GM10248 (cell line): ENCODE results near the gene DKK1.

Source experiments
- CTCF ChIA-PET: fragments of 300-600 bp; sonication (Branson Sonifier 250); formaldehyde crosslinking; extraction: SDS; loops from one replicate; lab custom pipeline; 2021; ENCODE audit warnings: antibody characterized with exemption; lab: Yijun Ruan, JAX
- POLR2A ChIA-PET: fragments of 350-650 bp; sonication (Branson Sonifier 250); formaldehyde crosslinking; extraction: SDS; loops from one replicate; lab custom pipeline; 2020; ENCODE audit warnings: antibody characterized with exemption; lab: Yijun Ruan, JAX
- DNase-seq: peaks from one replicate; pipeline ENCODE4 v3.0.0; 2012; ENCODE audit errors: extremely low spot score
- CTCF ChIP-seq: IDR thresholded peaks from 2 replicates; pipeline ENCODE4 v1.5.1; 2012; ENCODE audit warnings: mild to moderate bottlenecking, low read depth; ENCODE audit errors: extremely low read depth, missing control alignments, control extremely low read depth

The DKK1 gene

GRCh38 chr10:52276986-52277385, 37.1 kb upstream of the DKK1 start:
- TF ChIP-seq CTCF: no peak
- no peak for DNase-seq
- ChIA-PET CTCF (interaction anchor here (1.1 kb wide), 1 partner anchor 61 kb away, joined by 3 read pairs; no protein-coding TSS in a partner anchor), POLR2A (no interaction called here)

- ChIA-PET POLR2A (no interaction called here), CTCF (interaction anchor here (1.2 kb wide), 1 partner anchor 28 kb away, joined by 4 read pairs; no protein-coding TSS in a partner anchor)
- DNase-seq: no peak
- TF ChIP-seq CTCF: no peak
Observed at GRCh38 chr10:52279546-52279945, 34.5 kb upstream of the DKK1 start.

- no peak for DNase-seq
Observed at GRCh38 chr10:52280051-52280450, 34.0 kb upstream of the DKK1 start.

GRCh38 chr10:52283174-52283573, 30.9 kb upstream of the DKK1 start:
- CTCF ChIA-PET: no interaction called here
- POLR2A ChIA-PET: no interaction called here
- no peak for TF ChIP-seq CTCF
- DNase-seq: no peak

More at GRCh38 chr10:52280051-52280450, 34.0 kb upstream of the DKK1 start:
- TF ChIP-seq CTCF: no peak
- POLR2A ChIA-PET: no interaction called here
- CTCF ChIA-PET: interaction anchor here (1.2 kb wide), 1 partner anchor 28 kb away, joined by 4 read pairs; no protein-coding TSS in a partner anchor

- no peak for TF ChIP-seq CTCF
- DNase-seq: no peak
- ChIA-PET POLR2A (no interaction called here), CTCF (interaction anchor here (1.3 to 1.4 kb wide), 2 partner anchors 29 to 68 kb away, joined by 3 to 4 read pairs; no protein-coding TSS in a partner anchor)
Observed at GRCh38 chr10:52284416-52285013, 29.6 kb upstream of the DKK1 start.

GRCh38 chr10:52287866-52288265, 26.2 kb upstream of the DKK1 start:
- POLR2A ChIA-PET: no interaction called here
- CTCF ChIA-PET: no interaction called here
- no peak for TF ChIP-seq CTCF
- no peak for DNase-seq
